ENCODE results near the gene PRR5.

PRR5 gene

GRCh38 chr22:44786136-44786535 is 84.1 kb downstream of the PRR5 start:
- no peak for DNase-seq (ENCODE audit: low read depth, low spot score)

- DNase-seq (ENCODE audit: low read depth, low spot score), result no peak
These were observed 84.6 kb downstream of the PRR5 start for GRCh38 chr22:44786610-44787009.

Data from iPS DF 19.7 (cell line).